Cardiac fibroblast (primary cell): ENCODE measurements around the gene NOX5.

Source experiments
- DNase-seq, 2 donors: peaks; one replicate each; pipeline versions ENCODE4 v3.0.0 to v3.0.0-alpha.2; 2010; ENCODE audit warnings: low read depth in 2 of 2
- H3K4me3 ChIP-seq, 2 donors: replicated peaks in 1 of 2; 1 replicate in 1 of 2; 2 replicates in 1 of 2; pipeline ENCODE4 v1.5.1; 2011; ENCODE audit warnings: low read depth in 2 of 2, low read length in 2 of 2, mild to moderate bottlenecking in 2 of 2, moderate library complexity in 1 of 2
- CTCF ChIP-seq: IDR thresholded peaks from one replicate; pipeline ENCODE4 v1.5.1; 2011; ENCODE audit warnings: low read depth, mild to moderate bottlenecking, low read length, inconsistent platforms

Gene NOX5

GRCh38 chr15:69094124-69094921 is 79.8 kb downstream of the NOX5 start:
- H3K4me3 ChIP-seq: no peak overlapping the region
- DNase-seq: no peak
- no peak for TF ChIP-seq CTCF

- TF ChIP-seq CTCF: no peak
- no peak overlapping the region for H3K4me3 ChIP-seq
Measured at GRCh38 chr15:69095274-69095673, 80.8 kb downstream of the NOX5 start.

GRCh38 chr15:69096196-69096595 is 81.7 kb downstream of the NOX5 start:
- H3K4me3 ChIP-seq: no peak overlapping the region
- no peak for TF ChIP-seq CTCF
- DNase-seq: peak; percentile 15 to 22

More at GRCh38 chr15:69095274-69095673, 80.8 kb downstream of the NOX5 start:
- DNase-seq: no peak

GRCh38 chr15:69096626-69097025 is 82.1 kb downstream of the NOX5 start:
- no peak for DNase-seq
- TF ChIP-seq CTCF: no peak
- no peak overlapping the region for H3K4me3 ChIP-seq

GRCh38 chr15:69098771-69099170 is 84.3 kb downstream of the NOX5 start:
- no peak overlapping the region for H3K4me3 ChIP-seq
- no peak for TF ChIP-seq CTCF

GRCh38 chr15:69099941-69100340 is 85.4 kb downstream of the NOX5 start:
- no peak for TF ChIP-seq CTCF
- no peak for DNase-seq
- H3K4me3 ChIP-seq: no peak overlapping the region

More at GRCh38 chr15:69098771-69099170, 84.3 kb downstream of the NOX5 start:
- DNase-seq: no peak
